K562 (cell line): ENCODE results near the gene ETNK2. TPM values are rescaled to one million over a fixed set of nuclear protein-coding genes. Genes with fewer than 3 reads are reported as not detected.

Experiments
- ATAC-seq: fragments of 200-7000 bp; cut with Tn5 transposase; 3 replicates; pipeline ENCODE4 v1.9.1; 2020; ENCODE audit warnings: moderate library complexity
- BruUV-seq: library from RNA; stranded (reverse); fragments of 400-500 nt; replicated peaks from 2 replicates; lab custom pipeline; 2021; lab: Mats Ljungman, UMichigan
- CTCF ChIA-PET: fragments of 300-600 bp; formaldehyde crosslinking; extraction: SDS; loops from one replicate; lab custom pipeline; 2021; ENCODE audit warnings: low intra/inter-chr PET ratio; lab: Yijun Ruan, JAX
- POLR2A ChIA-PET: fragments of 300-600, 350-650 bp; sonication (Branson Sonifier 250); formaldehyde crosslinking; extraction: SDS; loops from one replicate; lab custom pipeline; 2021; ENCODE audit warnings: antibody characterized with exemption, inconsistent platforms; lab: Yijun Ruan, JAX
- DNase-seq, 4 experiments: peaks; one replicate each; pipeline versions ENCODE4 v3.0.0 to v3.0.0-alpha.2; 2011 to 2018; ENCODE audit warnings: low spot score in 3 of 4, mixed read lengths in 3 of 4; ENCODE audit errors: extremely low read depth in 1 of 4
- FAIRE-seq: peaks from 2 replicates; lab custom pipeline; 2011; peaks lifted over from hg19 to GRCh38; lab: Jason Lieb, UNC
- H2AFZ ChIP-seq: 2 replicates; pipeline ENCODE4 v1.6.0; 2011; ENCODE audit warnings: low read depth, low read length, control low read depth, inconsistent platforms
- H3K27ac ChIP-seq: fragments of 200-600 bp; 3 replicates; pipeline ENCODE4 v1.8.0; 2011; ENCODE audit warnings: low read depth, mild to moderate bottlenecking, control low read depth, inconsistent platforms, low read length, moderate library complexity, mixed read lengths; ENCODE audit errors: extremely low read depth
- H3K27me3 ChIP-seq, 2 experiments: fragments of 300-600 bp in 1 of 2; 2 replicates in 1 of 2; 3 replicates in 1 of 2; pipeline versions ENCODE4 v1.6.0 to v1.8.0; 2011; ENCODE audit warnings: inconsistent platforms in 2 of 2, low read length in 2 of 2, mild to moderate bottlenecking in 1 of 2, mixed read lengths in 1 of 2, moderate library complexity in 1 of 2; ENCODE audit not compliant: control insufficient read depth in 2 of 2, insufficient read depth in 2 of 2
- H3K36me3 ChIP-seq: fragments of 300-600 bp; 3 replicates; pipeline ENCODE4 v1.8.0; 2011; ENCODE audit warnings: mild to moderate bottlenecking, low read length, inconsistent platforms; ENCODE audit not compliant: control insufficient read depth, insufficient read depth
- H3K4me1 ChIP-seq, 2 experiments: fragments of 200-600 bp in 1 of 2; replicated peaks in 1 of 2; 2 replicates in 1 of 2; 3 replicates in 1 of 2; pipeline versions ENCODE4 v1.5.1 to v1.8.0; 2011; ENCODE audit warnings: inconsistent platforms in 2 of 2, low read length in 2 of 2, mild to moderate bottlenecking in 1 of 2, mixed read lengths in 1 of 2, moderate library complexity in 1 of 2; ENCODE audit not compliant: control insufficient read depth in 2 of 2, insufficient read depth in 2 of 2
- H3K4me2 ChIP-seq: 2 replicates; pipeline ENCODE4 v1.6.1; 2011; ENCODE audit warnings: low read length, control low read depth, inconsistent platforms, mixed read lengths; ENCODE audit not compliant: insufficient read depth
- H3K4me3 ChIP-seq: fragments of 200-600 bp; sonication (generic), shearing (Covaris generic); 2 replicates; pipeline ENCODE4 v1.5.1; 2016; ENCODE audit warnings: control low read depth, inconsistent platforms
- H3K79me2 ChIP-seq: fragments of 200-600 bp; 3 replicates; pipeline ENCODE4 v1.8.0; 2011; ENCODE audit warnings: low read length, inconsistent platforms; ENCODE audit not compliant: control insufficient read depth, insufficient read depth
- H3K9ac ChIP-seq, 2 experiments: 2 replicates each; pipeline versions ENCODE4 v1.6.0 to v1.6.1; 2011; ENCODE audit warnings: low read depth in 2 of 2, low read length in 2 of 2, control low read depth in 1 of 2, inconsistent platforms in 1 of 2, mild to moderate bottlenecking in 1 of 2, mixed read lengths in 1 of 2; ENCODE audit not compliant: insufficient read depth in 1 of 2
- H3K9me1 ChIP-seq: one replicate; pipeline ENCODE4 v1.6.0; 2011; ENCODE audit warnings: inconsistent platforms, mild to moderate bottlenecking, low read length, moderate library complexity; ENCODE audit not compliant: control insufficient read depth, insufficient read depth
- H3K9me3 ChIP-seq: replicated peaks from 2 replicates; pipeline ENCODE4 v1.5.1; 2011; ENCODE audit warnings: low read depth, low read length, inconsistent platforms; ENCODE audit not compliant: control insufficient read depth, insufficient read depth
- H4K20me1 ChIP-seq: replicated peaks from 2 replicates; pipeline ENCODE4 v1.6.1; 2011; ENCODE audit warnings: low read length, inconsistent platforms, mixed read lengths; ENCODE audit not compliant: control insufficient read depth, insufficient read depth
- ATF4 ChIP-seq: fragments of 450-650 bp; formaldehyde crosslinking; IDR thresholded peaks from 2 replicates; pipeline ENCODE4 v1.4.0; 2022; ENCODE audit warnings: mild to moderate bottlenecking, moderate library complexity
- BRD4 ChIP-seq: fragments of 200-600 bp; sonication (generic); IDR thresholded peaks from 2 replicates; pipeline ENCODE4 v1.6.1; 2017; ENCODE audit warnings: inconsistent platforms
- HMG20A ChIP-seq: fragments of 450-650 bp; formaldehyde crosslinking; conservative IDR thresholded peaks from 2 replicates; pipeline ENCODE4 v1.4.0; 2020; ENCODE audit warnings: mild to moderate bottlenecking, mixed read lengths
- HOMEZ ChIP-seq: fragments of 250-450 bp; sonication (Bioruptor Pico); IDR thresholded peaks from 2 replicates; pipeline ENCODE4 v1.4.0; 2020; ENCODE audit warnings: mild to moderate bottlenecking, moderate library complexity
- L3MBTL2 ChIP-seq: fragments of 450-650 bp; IDR thresholded peaks from 2 replicates; pipeline ENCODE4 v1.6.1; 2016; ENCODE audit warnings: mild to moderate bottlenecking, moderate library complexity
- NBN ChIP-seq: fragments of 450-650 bp; IDR thresholded peaks from 2 replicates; pipeline ENCODE4 v1.6.1; 2016; ENCODE audit warnings: low read depth, mild to moderate bottlenecking
- SOX6 ChIP-seq: fragments of 450-650 bp; IDR thresholded peaks from 2 replicates; pipeline ENCODE4 v1.6.1; 2014; ENCODE audit warnings: mild to moderate bottlenecking
- ZBED1 ChIP-seq: IDR thresholded peaks from 2 replicates; pipeline ENCODE4 v1.6.1; 2014
- ZNF77 ChIP-seq: fragments of 250-450 bp; sonication (Bioruptor Pico); IDR thresholded peaks from 2 replicates; pipeline ENCODE4 v1.5.0; 2020
- ZSCAN29 ChIP-seq: fragments of 450-650 bp; IDR thresholded peaks from 2 replicates; pipeline ENCODE4 v1.6.1; 2017
- WGBS: fragments of 100-300 bp; shearing (Covaris generic); methylation state at CpG from one replicate; pipeline ENCODE4 v1.1.6; 2016; ENCODE audit warnings: low coverage, mixed read lengths; ENCODE audit not compliant: insufficient coverage; ENCODE audit errors: missing lambda C conversion rate; 5-methylcytosine and 5-hydroxymethylcytosine counted together
- in situ Hi-C: fragments of 300-500 bp; cut with MboI; formaldehyde crosslinking; loops from 4 replicates; pipeline ENCODE4 v1.15.0; 2018; ENCODE audit warnings: inconsistent platforms, mixed read lengths
- intact Hi-C: fragments of 100-400 bp; cut with micrococcal nuclease; formaldehyde crosslinking; loops from 2 replicates; pipeline ENCODE4 v1.14.2; 2022
- polyA plus RNA-seq, 8 experiments: library from polyadenylated mRNA; depleted of rRNA in 4 of 8; stranded (reverse) in 5 of 8; unstranded in 3 of 8; fragments of >200 nt; fragmentation: Nextera tagmentation in 2 of 8; fragmentation: Illumina TruSeq in 1 of 8; extraction: Ambion mirVana in 2 of 8; extraction: Trizol in 1 of 8; gene quantifications; 2 replicates each; pipeline versions ENCODE4 v1.2.1 to v1.2.3, GENCODE V29; 2011 to 2014; ENCODE audit warnings: inconsistent platforms in 1 of 8, missing spikeins in 1 of 8
- total RNA-seq, 7 experiments: library from RNA; depleted of rRNA in 6 of 7; stranded (reverse); fragments of >200 nt in 6 of 7; fragmentation: Illumina TruSeq in 2 of 7; extraction: Trizol in 2 of 7; gene quantifications; 2 replicates each; pipeline versions ENCODE4 v1.2.1 to v1.2.3, GENCODE V29; 2011 to 2021; ENCODE audit warnings: low replicate concordance in 1 of 7
- TF ChIP-seq, protein P1 (sequence below): fragments of 200-800 bp; sonication (Bioruptor generic); IDR thresholded peaks from 2 replicates; pipeline ENCODE4 v1.6.1; 2017; ENCODE audit warnings: missing genetic modification characterization, missing compliant biosample characterization

The ETNK2 gene
- total and polyA plus RNA-seq, 9 of the 15 experiments (the other 6 are each of a cell fraction or from before 2014, with no cell fraction given): 0.03 to 0.38 (median 0.13) TPM; not detected in 4

DNA sequence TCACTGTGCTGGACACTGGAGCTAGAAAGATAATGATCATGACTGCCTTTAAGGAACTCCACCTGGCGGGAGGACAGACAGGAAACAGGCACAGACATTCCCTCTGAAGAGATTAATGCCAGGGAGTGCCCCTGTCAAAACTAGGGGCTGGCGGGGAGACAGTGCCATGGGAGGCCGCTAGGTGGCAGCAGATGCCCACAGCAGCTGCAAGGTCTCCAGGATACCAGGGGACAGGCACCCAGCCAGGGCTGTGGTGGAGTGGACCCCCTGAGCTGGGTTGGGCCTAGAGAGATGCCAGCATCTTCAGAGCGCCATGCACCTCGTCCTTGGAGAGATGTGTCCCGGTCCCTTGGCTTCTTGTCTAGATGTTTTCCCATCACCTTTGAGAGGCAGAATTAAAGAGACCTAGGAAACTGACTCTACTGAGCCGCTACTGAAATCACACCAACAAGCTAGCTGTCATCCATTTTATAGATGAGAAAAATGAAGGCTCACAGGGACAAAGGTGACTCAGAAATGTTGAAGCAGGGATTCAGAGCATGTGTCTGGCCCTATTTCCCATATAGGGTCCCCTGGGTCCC lies 10.7 kb upstream of the ETNK2 start (continued):
- no peak for TF ChIP-seq ATF4
- TF ChIP-seq ZSCAN29: no peak
- TF ChIP-seq, protein P1, sequence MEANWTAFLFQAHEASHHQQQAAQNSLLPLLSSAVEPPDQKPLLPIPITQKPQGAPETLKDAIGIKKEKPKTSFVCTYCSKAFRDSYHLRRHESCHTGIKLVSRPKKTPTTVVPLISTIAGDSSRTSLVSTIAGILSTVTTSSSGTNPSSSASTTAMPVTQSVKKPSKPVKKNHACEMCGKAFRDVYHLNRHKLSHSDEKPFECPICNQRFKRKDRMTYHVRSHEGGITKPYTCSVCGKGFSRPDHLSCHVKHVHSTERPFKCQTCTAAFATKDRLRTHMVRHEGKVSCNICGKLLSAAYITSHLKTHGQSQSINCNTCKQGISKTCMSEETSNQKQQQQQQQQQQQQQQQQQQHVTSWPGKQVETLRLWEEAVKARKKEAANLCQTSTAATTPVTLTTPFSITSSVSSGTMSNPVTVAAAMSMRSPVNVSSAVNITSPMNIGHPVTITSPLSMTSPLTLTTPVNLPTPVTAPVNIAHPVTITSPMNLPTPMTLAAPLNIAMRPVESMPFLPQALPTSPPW (CRISPR knock-in tag): 0 out of 2 replicates have a peak, but pooled peaks have one; percentile 24

DNA sequence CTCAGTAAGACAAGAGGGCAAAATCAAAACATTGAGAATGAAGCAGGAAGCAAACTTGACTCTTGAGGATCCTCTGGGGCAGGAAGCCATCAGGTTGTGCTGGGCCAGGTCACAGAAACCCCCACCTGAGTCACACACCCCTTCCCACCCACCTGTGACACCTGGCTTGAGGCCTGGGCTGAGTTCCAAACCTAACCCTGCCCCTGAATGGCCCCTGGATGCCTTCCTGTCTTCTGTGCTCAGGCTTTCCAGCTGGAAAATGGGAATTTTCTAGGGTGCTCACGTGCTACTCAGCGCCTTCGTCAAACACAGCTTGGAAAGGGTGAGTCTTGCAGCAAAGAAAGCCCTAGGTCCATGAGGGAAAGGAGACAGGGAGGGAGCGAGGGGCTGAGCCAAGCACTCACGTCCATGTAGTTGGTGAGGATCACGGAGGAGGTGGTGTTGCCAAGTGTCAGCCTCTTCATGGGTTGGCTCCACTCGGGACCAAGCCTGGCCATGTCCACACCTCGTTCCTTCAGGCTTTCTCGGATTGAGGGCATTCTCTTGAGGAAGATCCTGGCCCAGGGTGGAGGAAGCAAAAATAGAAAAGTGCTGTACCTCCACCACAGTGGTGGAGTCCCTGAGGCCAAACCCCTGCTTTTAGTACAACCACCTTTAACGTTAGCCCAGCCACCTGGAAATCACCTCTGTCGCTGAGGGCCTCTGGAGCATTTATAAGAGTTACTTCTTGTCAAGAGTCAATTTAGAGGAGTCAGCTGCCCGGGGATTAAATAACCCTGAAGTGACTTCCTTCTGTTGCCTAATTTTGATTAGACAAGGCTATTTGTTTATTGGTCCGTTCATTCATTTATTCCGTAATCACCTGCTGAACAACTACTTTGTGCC lies 10.0 kb upstream of the ETNK2 start:
- Histone ChIP-seq H3K27ac (no peak overlapping the region), H2AFZ (no peak overlapping the region), H3K9ac (no peak overlapping the region), H3K4me3 (no peak overlapping the region), H4K20me1 (peaks cover 2% of the 10 kb centered on the region), H3K4me1 (no peaks in the 10 kb centered on the region), H3K27me3 (peaks cover 3 to 49% of the 10 kb centered on the region in 2 experiments; a peak in 4 of 5 replicates), H3K79me2 (no peaks in the 10 kb centered on the region), H3K9me1 (no peaks in the 10 kb centered on the region), H3K4me2 (no peak overlapping the region), H3K36me3 (no peaks in the 10 kb centered on the region), H3K9me3 (no peaks in the 10 kb centered on the region)
- CTCF ChIA-PET: interaction anchor here (0.7 to 5.0 kb wide), 8 partner anchors 14 to 646 kb away, joined by 3 to 44 read pairs (median 8); no protein-coding TSS in a partner anchor
- no peak for TF ChIP-seq ZNF77
- no peak for TF ChIP-seq NBN
- no peak for TF ChIP-seq L3MBTL2
- no peak for TF ChIP-seq SOX6
- no peak for TF ChIP-seq HOMEZ (CRISPR knock-in tag)
- TF ChIP-seq HMG20A (CRISPR knock-in tag): no peak
- TF ChIP-seq BRD4: no peak
- no peak for TF ChIP-seq ZBED1
- POLR2A ChIA-PET: interaction anchor here (0.5 kb wide), 1 partner anchor 873 kb away, joined by 3 read pairs; no protein-coding TSS in a partner anchor
- intact Hi-C loops (loop anchor here (1.0 to 5.0 kb wide), 4 partner anchors 45 to 645 kb away; no protein-coding TSS in a partner anchor), in situ Hi-C loops (no loop called here)
- no peak for FAIRE-seq
- no peak for DNase-seq
- ATAC-seq: no peak
- WGBS: 20% methylated on average over 14 of the region's 14 CpGs
- no TSS peak for BruUV-seq
